Gastroesophageal sphincter (tissue), 4 donors: ENCODE data around the gene CIB4. TPM values are rescaled to one million over a fixed set of nuclear protein-coding genes. Genes with fewer than 3 reads are reported as not detected.

Experiments
- ATAC-seq: fragments of 150-250 bp; one replicate; pipeline ENCODE4 v1.9.1; 2016; ENCODE audit warnings: mild to moderate bottlenecking, moderate library complexity
- H3K27ac ChIP-seq, 4 donors: fragments of 200-600 bp; sonication (generic) in 3 of 4; 1 replicate in 3 of 4; 2 replicates in 1 of 4; pipeline ENCODE4 v1.5.1; 2016 to 2019
- H3K27me3 ChIP-seq: fragments of 200-600 bp; sonication (generic); one replicate; pipeline ENCODE4 v1.5.1; 2019
- H3K36me3 ChIP-seq, 2 donors: fragments of 200-600 bp; sonication (generic); one replicate each; pipeline ENCODE4 v1.5.1; 2019; ENCODE audit warnings: control low read depth in 1 of 2
- H3K4me1 ChIP-seq, 3 donors: fragments of 200-600 bp; sonication (generic); 1 replicate in 2 of 3; 2 replicates in 1 of 3; pipeline ENCODE4 v1.5.1; 2016 to 2019; ENCODE audit warnings: control low read depth in 2 of 3
- H3K4me3 ChIP-seq, 2 donors: fragments of 200-600 bp; sonication (generic); one replicate each; pipeline ENCODE4 v1.5.1; 2019; ENCODE audit warnings: mild to moderate bottlenecking in 1 of 2, moderate library complexity in 1 of 2
- H3K9me3 ChIP-seq, 3 donors: fragments of 200-600 bp; sonication (generic); one replicate each; pipeline ENCODE4 v1.5.1; 2017 to 2019; ENCODE audit warnings: control low read depth in 2 of 3
- EP300 ChIP-seq: sonication (generic); formaldehyde crosslinking; IDR thresholded peaks from one replicate; pipeline ENCODE4 v1.6.1; 2017; ENCODE audit warnings: antibody characterized with exemption, mild to moderate bottlenecking
- POLR2A ChIP-seq, 2 donors: fragments of 450-650 bp; IDR thresholded peaks; one replicate each; pipeline ENCODE4 v1.6.1; 2017; ENCODE audit warnings: antibody characterized with exemption in 2 of 2, mild to moderate bottlenecking in 2 of 2, moderate library complexity in 1 of 2
- POLR2AphosphoS5 ChIP-seq: sonication (generic); formaldehyde crosslinking; IDR thresholded peaks from one replicate; pipeline ENCODE4 v1.6.1; 2017; ENCODE audit warnings: antibody characterized with exemption
- WGBS, 2 donors: methylation state at CpG; one replicate each; pipeline ENCODE4 v1.1.5; 2018; ENCODE audit warnings: low coverage in 1 of 2; 5-methylcytosine and 5-hydroxymethylcytosine counted together
- total RNA-seq, 4 donors: library from RNA; depleted of rRNA; stranded (reverse); fragments of >200 nt; gene quantifications; one replicate each; pipeline ENCODE4 v1.1.0, GENCODE V29; 2016
- TF ChIP-seq, protein P1 (sequence below), 4 experiments: fragments of 200-600 bp in 2 of 4; fragments of 450-650 bp in 2 of 4; sonication (generic) in 1 of 4; IDR thresholded peaks; one replicate each; pipeline ENCODE4 v1.5.1; 2017 to 2019; ENCODE audit warnings: antibody characterized with exemption in 4 of 4, mild to moderate bottlenecking in 2 of 4, moderate library complexity in 2 of 4

Gene CIB4
- total RNA-seq, 4 donors from 2014 or later, result not detected

DNA sequence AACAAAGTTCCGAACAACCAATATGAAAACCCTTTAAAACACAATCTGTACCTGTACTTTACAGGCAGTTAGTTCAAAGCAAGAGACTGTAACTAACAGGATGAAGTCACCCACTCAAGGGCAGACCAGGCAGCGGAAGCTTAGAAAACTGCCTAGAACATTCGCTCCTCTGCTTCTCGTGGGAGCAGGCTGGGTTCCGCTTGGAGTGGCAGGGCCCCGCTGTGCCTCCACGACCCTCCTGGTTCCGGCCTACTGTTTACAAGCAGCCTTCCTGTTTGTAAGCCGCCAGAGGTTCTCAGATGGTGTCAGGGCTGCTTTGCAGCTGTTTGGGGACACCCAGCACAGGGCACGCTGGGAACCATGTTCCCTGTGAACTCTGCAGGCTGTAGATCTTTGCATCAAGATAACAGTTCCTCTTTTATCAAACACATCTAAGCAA is 31.3 kb downstream of the CIB4 start:
- no peak for TF ChIP-seq POLR2AphosphoS5
- no peak for TF ChIP-seq EP300
- TF ChIP-seq, protein P1, sequence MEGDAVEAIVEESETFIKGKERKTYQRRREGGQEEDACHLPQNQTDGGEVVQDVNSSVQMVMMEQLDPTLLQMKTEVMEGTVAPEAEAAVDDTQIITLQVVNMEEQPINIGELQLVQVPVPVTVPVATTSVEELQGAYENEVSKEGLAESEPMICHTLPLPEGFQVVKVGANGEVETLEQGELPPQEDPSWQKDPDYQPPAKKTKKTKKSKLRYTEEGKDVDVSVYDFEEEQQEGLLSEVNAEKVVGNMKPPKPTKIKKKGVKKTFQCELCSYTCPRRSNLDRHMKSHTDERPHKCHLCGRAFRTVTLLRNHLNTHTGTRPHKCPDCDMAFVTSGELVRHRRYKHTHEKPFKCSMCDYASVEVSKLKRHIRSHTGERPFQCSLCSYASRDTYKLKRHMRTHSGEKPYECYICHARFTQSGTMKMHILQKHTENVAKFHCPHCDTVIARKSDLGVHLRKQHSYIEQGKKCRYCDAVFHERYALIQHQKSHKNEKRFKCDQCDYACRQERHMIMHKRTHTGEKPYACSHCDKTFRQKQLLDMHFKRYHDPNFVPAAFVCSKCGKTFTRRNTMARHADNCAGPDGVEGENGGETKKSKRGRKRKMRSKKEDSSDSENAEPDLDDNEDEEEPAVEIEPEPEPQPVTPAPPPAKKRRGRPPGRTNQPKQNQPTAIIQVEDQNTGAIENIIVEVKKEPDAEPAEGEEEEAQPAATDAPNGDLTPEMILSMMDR (IDR thresholded peaks at IDR 0.05), result no peak
- TF ChIP-seq POLR2A (IDR thresholded peaks at IDR 0.05), result no peak
- Histone ChIP-seq H3K27me3 (no peaks in the 10 kb centered on the region), H3K4me3 (no peak overlapping the region), H3K9me3 (no peaks in the 10 kb centered on the region), H3K27ac (no peak overlapping the region), H3K4me1 (peaks cover 0 to 29% (median 17%) of the 10 kb centered on the region in 3 donors), H3K36me3 (no peaks in the 10 kb centered on the region)
- ATAC-seq, result no peak
- 88% methylated on average over 7 of the region's 10 CpGs; no CpG with 5 or more reads in 1 of the 2 donors for WGBS, 2 donors

DNA sequence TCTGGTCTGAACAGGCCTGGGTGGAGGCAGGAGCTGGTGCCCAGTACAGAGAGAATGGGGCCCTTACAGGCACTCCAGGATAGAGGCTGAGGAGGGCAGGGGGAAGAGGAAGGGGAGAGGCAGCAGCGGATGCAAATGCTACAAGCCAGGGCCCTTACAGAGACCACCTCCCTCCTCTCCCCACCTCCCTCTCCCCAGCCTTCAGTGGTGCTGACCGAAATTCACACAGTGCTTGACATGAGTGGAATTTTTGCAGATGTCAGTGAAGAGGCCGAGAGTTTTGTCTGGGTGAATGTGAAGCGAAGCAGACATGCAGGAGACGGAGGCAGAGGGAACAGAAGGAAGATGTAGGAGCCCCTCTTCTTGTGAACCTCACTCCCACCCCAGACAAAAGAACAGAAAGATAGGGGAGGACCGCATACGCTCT is 31.9 kb downstream of the CIB4 start:
- Histone ChIP-seq H3K36me3 (no peaks in the 10 kb centered on the region), H3K4me3 (no peak overlapping the region), H3K4me1 (peaks cover 0 to 22% (median 14%) of the 10 kb centered on the region in 3 donors), H3K9me3 (no peaks in the 10 kb centered on the region), H3K27me3 (no peaks in the 10 kb centered on the region), H3K27ac (no peak overlapping the region)
- ATAC-seq, result no peak
- 53 to 83% methylated on average over 2 to 7 of the region's 7 CpGs for WGBS, 2 donors
- TF ChIP-seq POLR2A (IDR thresholded peaks at IDR 0.05), result no peak
- TF ChIP-seq, protein P1 (IDR thresholded peaks at IDR 0.05), result no peak
- no peak for TF ChIP-seq EP300
- no peak for TF ChIP-seq POLR2AphosphoS5

DNA sequence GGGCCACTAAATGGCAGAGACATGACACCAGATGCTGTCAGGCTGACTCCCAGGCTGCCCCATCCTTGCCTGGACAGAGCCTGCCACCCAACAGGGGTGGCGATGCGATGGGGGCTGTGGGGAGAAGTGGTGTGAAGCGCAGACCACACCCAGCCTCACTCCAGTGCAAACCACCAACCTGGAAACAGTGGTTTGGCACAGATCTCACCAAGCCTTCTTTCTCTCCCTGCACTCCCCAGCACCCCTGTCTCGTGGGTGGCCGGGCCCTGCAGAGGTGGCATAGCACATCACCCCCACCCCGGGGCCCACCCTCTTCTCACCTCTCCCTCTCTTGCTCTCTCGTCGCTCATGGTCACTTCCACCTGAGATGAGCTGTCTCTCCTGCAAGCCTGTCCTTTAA is 32.6 kb downstream of the CIB4 start:
- no peak for TF ChIP-seq POLR2A (IDR thresholded peaks at IDR 0.05)
- no peak for ATAC-seq
- WGBS, 2 donors, result 93% methylated on average over 8 of the region's 8 CpGs; no CpG with 5 or more reads in 1 of the 2 donors
- Histone ChIP-seq H3K4me1 (peaks cover 0 to 16% (median 8%) of the 10 kb centered on the region in 3 donors), H3K9me3 (no peaks in the 10 kb centered on the region), H3K36me3 (no peaks in the 10 kb centered on the region), H3K27me3 (no peaks in the 10 kb centered on the region), H3K27ac (no peak overlapping the region), H3K4me3 (no peak overlapping the region)

DNA sequence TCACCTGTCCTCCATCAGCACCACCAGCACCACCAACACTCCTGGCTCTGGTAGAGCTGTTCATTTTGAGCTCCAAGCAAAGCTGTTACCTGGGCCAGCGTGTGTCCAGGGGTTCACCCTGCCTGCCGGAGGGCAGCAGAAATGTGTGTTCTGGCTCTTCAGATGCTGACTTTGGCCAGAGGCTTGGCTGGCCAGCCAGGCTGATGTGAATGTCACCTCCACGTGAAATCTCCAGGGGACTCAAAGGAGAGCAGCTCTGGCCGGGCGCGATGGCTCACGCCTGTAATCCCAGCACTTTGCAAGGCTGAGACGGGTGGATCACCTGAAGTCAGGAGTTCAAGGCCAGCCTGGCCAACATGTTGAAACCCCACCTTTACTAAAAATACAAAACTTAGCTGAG is 33.5 kb downstream of the CIB4 start:
- no peaks in the 10 kb centered on the region for H3K36me3 ChIP-seq
- no peaks in the 10 kb centered on the region for H3K27me3 ChIP-seq
- H3K4me1 ChIP-seq, result peaks cover 0 to 7% (median 2%) of the 10 kb centered on the region in 3 donors
- no peak overlapping the region for H3K4me3 ChIP-seq
- 100% methylated on average over 1 of the region's 8 CpGs; no CpG with 5 or more reads in 1 of the 2 donors for WGBS, 2 donors
- H3K9me3 ChIP-seq, result no peaks in the 10 kb centered on the region
- TF ChIP-seq EP300 (no peak), POLR2AphosphoS5 (no peak), POLR2A (IDR thresholded peaks at IDR 0.05) (no peak)
- TF ChIP-seq, protein P1 (IDR thresholded peaks at IDR 0.05), result no peak
- H3K27ac ChIP-seq, result no peak overlapping the region
- ATAC-seq, result no peak

DNA sequence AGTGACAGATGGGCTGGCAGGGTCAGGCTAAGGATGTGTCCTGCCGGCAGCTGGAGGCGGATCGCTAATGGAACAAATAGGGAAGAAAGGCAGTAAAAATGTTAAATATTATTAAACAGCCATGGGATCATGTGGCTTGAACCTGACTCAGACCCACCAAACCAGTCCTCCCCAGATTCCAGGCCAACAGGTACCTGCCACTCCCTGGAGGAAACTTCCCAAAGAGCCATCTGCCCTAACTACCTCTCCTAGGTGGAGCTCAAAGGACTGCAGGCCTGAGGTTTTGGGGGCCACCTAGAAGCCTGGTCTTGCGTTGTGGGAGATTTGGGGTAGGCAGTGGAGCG is 34.3 kb downstream of the CIB4 start:
- no peak overlapping the region for H3K4me3 ChIP-seq
- WGBS, 2 donors, result 93 to 100% methylated on average over 3 to 5 of the region's 5 CpGs
- peaks cover 4% of the 10 kb centered on the region for H3K27me3 ChIP-seq
- no peaks in the 10 kb centered on the region for H3K4me1 ChIP-seq
- H3K36me3 ChIP-seq, result no peaks in the 10 kb centered on the region
- TF ChIP-seq POLR2AphosphoS5 (no peak), POLR2A (IDR thresholded peaks at IDR 0.05) (no peak), EP300 (no peak)
- TF ChIP-seq, protein P1 (IDR thresholded peaks at IDR 0.05), result no peak
- no peak for ATAC-seq
- H3K9me3 ChIP-seq, result no peaks in the 10 kb centered on the region
- no peak overlapping the region for H3K27ac ChIP-seq
